GM23338 (cell line): ENCODE data around the gene CASP3. TPM values are rescaled to one million over a fixed set of nuclear protein-coding genes. Genes with fewer than 3 reads are reported as not detected.
A peak's percentile ranks its signal among the peaks of the same experiment; 100 is the strongest.
"Not testable (repeated sequence)": the region's sequence is repeated elsewhere in the genome, so short reads cannot be mapped to it uniquely, and the experiment has no call there.

Experiments used
- ATAC-seq: fragments of 200-7000 bp; cut with Tn5 transposase; 3 replicates; pipeline ENCODE4 v1.9.1; 2020
- DNase-seq: peaks from one replicate; pipeline ENCODE4 v3.0.0-alpha.2; 2015; ENCODE audit warnings: low spot score
- H2AFZ ChIP-seq: fragments of 200-600 bp; sonication (generic); 2 replicates; pipeline ENCODE4 v1.8.0; 2016; ENCODE audit warnings: antibody characterized with exemption, mild to moderate bottlenecking, moderate library complexity
- H3F3A ChIP-seq: fragments of 200-600 bp; sonication (generic); replicated peaks from 2 replicates; pipeline ENCODE4 v1.8.0; 2017; ENCODE audit warnings: antibody characterized with exemption, mixed run types, low read depth
- H3K27ac ChIP-seq: fragments of 200-600 bp; sonication (generic); 2 replicates; pipeline ENCODE4 v1.6.1; 2016; ENCODE audit warnings: low read depth
- H3K27me3 ChIP-seq: fragments of 200-600 bp; sonication (generic); 2 replicates; pipeline ENCODE4 v1.8.0; 2016; ENCODE audit warnings: mild to moderate bottlenecking, mixed run types, moderate library complexity; ENCODE audit not compliant: insufficient read depth
- H3K36me3 ChIP-seq: fragments of 200-600 bp; sonication (generic); 2 replicates; pipeline ENCODE4 v1.8.0; 2016; ENCODE audit warnings: mild to moderate bottlenecking; ENCODE audit not compliant: insufficient read depth
- H3K4me1 ChIP-seq: fragments of 200-600 bp; sonication (generic); 2 replicates; pipeline ENCODE4 v1.8.0; 2016; ENCODE audit warnings: mild to moderate bottlenecking, moderate library complexity; ENCODE audit not compliant: insufficient read depth
- H3K4me2 ChIP-seq: fragments of 200-600 bp; sonication (generic); 2 replicates; pipeline ENCODE4 v1.7.1; 2017; ENCODE audit warnings: mixed run types
- H3K4me3 ChIP-seq: fragments of 200-600 bp; sonication (generic); 2 replicates; pipeline ENCODE4 v1.6.1; 2016; ENCODE audit warnings: mixed run types
- H3K79me2 ChIP-seq: fragments of 200-600 bp; sonication (generic); replicated peaks from 2 replicates; pipeline ENCODE4 v1.8.0; 2017; ENCODE audit warnings: mild to moderate bottlenecking; ENCODE audit not compliant: insufficient read depth
- H3K9me2 ChIP-seq: fragments of 200-600 bp; sonication (generic); 2 replicates; pipeline ENCODE4 v1.8.0; 2017; ENCODE audit not compliant: insufficient read depth
- H4K20me1 ChIP-seq: fragments of 200-600 bp; sonication (generic); replicated peaks from 2 replicates; pipeline ENCODE4 v1.8.0; 2017; ENCODE audit warnings: mild to moderate bottlenecking; ENCODE audit not compliant: insufficient read depth
- H3K27ac Mint-ChIP-seq: 2 replicates; pipeline ENCODE4 v1.8.0; 2020; ENCODE audit warnings: inconsistent platforms, mild to moderate bottlenecking, moderate library complexity, mixed read lengths
- H3K27me3 Mint-ChIP-seq: 3 replicates; pipeline ENCODE4 v1.8.0; 2022; ENCODE audit warnings: low read depth, mild to moderate bottlenecking, moderate library complexity, mixed read lengths, inconsistent platforms; ENCODE audit not compliant: insufficient read depth, poor library complexity
- H3K36me3 Mint-ChIP-seq: 3 replicates; pipeline ENCODE4 v1.8.0; 2021; ENCODE audit warnings: low read depth, mild to moderate bottlenecking, inconsistent platforms, moderate library complexity, mixed read lengths
- H3K4me1 Mint-ChIP-seq: 3 replicates; pipeline ENCODE4 v1.8.0; 2020; ENCODE audit warnings: mild to moderate bottlenecking, inconsistent platforms, mixed read lengths
- H3K4me3 Mint-ChIP-seq: 3 replicates; pipeline ENCODE4 v1.8.0; 2021; ENCODE audit warnings: moderate library complexity, mild to moderate bottlenecking, inconsistent platforms, mixed read lengths
- H3K9me3 Mint-ChIP-seq: 3 replicates; pipeline ENCODE4 v1.8.0; 2020; ENCODE audit warnings: moderate library complexity, mild to moderate bottlenecking, inconsistent platforms, mixed read lengths
- CREB1 ChIP-seq: fragments of 250-450 bp; sonication (Bioruptor Pico); IDR thresholded peaks from 2 replicates; pipeline ENCODE4 v1.5.0; 2020; ENCODE audit warnings: low read depth, mild to moderate bottlenecking, moderate library complexity
- EZH2phosphoT487 ChIP-seq: fragments of 200-600 bp; sonication (generic); IDR thresholded peaks from one replicate; pipeline ENCODE4 v1.8.1; 2018; ENCODE audit warnings: antibody characterized with exemption; ENCODE audit not compliant: unreplicated experiment
- NANOG ChIP-seq: IDR thresholded peaks from 2 replicates; pipeline ENCODE4 v1.6.1; 2016; ENCODE audit warnings: antibody characterized with exemption, borderline replicate concordance
- ZNF331 ChIP-seq: fragments of 250-450 bp; sonication (Bioruptor Pico); IDR thresholded peaks from 2 replicates; pipeline ENCODE4 v1.5.0; 2020; ENCODE audit warnings: low read depth, mild to moderate bottlenecking, moderate library complexity
- polyA plus RNA-seq: library from polyadenylated mRNA; unstranded; fragments of >200 nt; fragmentation: Nextera tagmentation; extraction: Ambion mirVana; gene quantifications from 2 replicates; pipeline ENCODE4 v1.2.1, GENCODE V29; 2016
- total RNA-seq: library from RNA; depleted of rRNA; stranded (reverse); fragments of >200 nt; shearing (Covaris generic); gene quantifications from 2 replicates; pipeline ENCODE4 v1.2.3, GENCODE V29; 2014
- TF ChIP-seq, protein P1 (sequence below): fragments of 250-450 bp; sonication (Bioruptor Pico); IDR thresholded peaks from 2 replicates; pipeline ENCODE4 v1.5.0; 2020; ENCODE audit warnings: mild to moderate bottlenecking, moderate library complexity
- TF ChIP-seq, protein P2 (sequence below): IDR thresholded peaks from one replicate; pipeline ENCODE4 v1.6.1; 2018; ENCODE audit warnings: antibody characterized with exemption; ENCODE audit not compliant: unreplicated experiment

Gene CASP3
- total and polyA plus RNA-seq, 2 experiments from 2014 or later: 50.5 to 84.4 TPM

DNA sequence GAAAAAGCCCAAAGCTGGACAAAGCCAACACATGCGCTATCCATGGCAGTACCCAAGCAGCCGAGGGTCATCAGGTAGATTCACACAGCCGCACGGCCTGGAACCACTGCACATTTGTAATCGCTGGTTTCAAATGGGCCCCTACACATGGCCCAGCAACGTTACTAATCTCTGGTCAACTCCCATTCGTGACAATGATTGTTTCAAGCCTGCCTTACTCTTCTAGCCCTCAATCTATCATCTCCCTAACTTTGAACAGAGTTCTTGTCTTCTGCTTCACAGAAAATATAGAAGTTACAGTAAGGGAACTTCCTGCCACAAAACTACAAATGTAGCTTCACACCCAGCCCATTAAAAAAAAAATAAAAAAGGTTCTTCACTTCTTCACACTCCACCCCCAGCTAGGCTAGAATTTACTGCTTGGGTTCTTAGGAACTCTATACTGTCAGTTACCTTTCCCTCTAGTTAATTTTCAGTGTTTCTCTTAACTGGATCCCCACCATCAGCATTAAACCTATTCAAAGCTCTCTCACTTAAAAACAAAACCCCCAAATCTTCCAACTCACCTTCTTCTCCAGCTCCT is 24.2 kb downstream of the CASP3 start:
- Mint-ChIP-seq H3K36me3 (peaks cover 80% of the 10 kb centered on the region), H3K27ac (peak overlapping the region; percentile 96), H3K4me3 (peak overlapping the region; percentile 30; the same call in 2 of the 3 replicates), H3K9me3 (peaks cover 5% of the 10 kb centered on the region; the same call in 2 of the 3 replicates), H3K4me1 (peaks cover 39% of the 10 kb centered on the region), H3K27me3 (peaks cover 2% of the 10 kb centered on the region)
- H4K20me1 ChIP-seq: no peaks in the 10 kb centered on the region
- peak overlapping the region; percentile 32; the same call in 1 of the 2 replicates for H3K27ac ChIP-seq
- peaks cover 16% of the 10 kb centered on the region for H3K4me1 ChIP-seq
- peaks cover 9% of the 10 kb centered on the region; the same call in 1 of the 2 replicates for H3K36me3 ChIP-seq
- no peak overlapping the region for H3K4me2 ChIP-seq
- DNase-seq: no peak
- no peak overlapping the region for H2AFZ ChIP-seq
- H3F3A ChIP-seq: no peaks in the 10 kb centered on the region
- H3K27me3 ChIP-seq: no peaks in the 10 kb centered on the region
- ATAC-seq: no peak
- H3K79me2 ChIP-seq: no peaks in the 10 kb centered on the region; the same call in 1 of the 2 replicates
- H3K4me3 ChIP-seq: no peak overlapping the region
- TF ChIP-seq, protein P1, sequence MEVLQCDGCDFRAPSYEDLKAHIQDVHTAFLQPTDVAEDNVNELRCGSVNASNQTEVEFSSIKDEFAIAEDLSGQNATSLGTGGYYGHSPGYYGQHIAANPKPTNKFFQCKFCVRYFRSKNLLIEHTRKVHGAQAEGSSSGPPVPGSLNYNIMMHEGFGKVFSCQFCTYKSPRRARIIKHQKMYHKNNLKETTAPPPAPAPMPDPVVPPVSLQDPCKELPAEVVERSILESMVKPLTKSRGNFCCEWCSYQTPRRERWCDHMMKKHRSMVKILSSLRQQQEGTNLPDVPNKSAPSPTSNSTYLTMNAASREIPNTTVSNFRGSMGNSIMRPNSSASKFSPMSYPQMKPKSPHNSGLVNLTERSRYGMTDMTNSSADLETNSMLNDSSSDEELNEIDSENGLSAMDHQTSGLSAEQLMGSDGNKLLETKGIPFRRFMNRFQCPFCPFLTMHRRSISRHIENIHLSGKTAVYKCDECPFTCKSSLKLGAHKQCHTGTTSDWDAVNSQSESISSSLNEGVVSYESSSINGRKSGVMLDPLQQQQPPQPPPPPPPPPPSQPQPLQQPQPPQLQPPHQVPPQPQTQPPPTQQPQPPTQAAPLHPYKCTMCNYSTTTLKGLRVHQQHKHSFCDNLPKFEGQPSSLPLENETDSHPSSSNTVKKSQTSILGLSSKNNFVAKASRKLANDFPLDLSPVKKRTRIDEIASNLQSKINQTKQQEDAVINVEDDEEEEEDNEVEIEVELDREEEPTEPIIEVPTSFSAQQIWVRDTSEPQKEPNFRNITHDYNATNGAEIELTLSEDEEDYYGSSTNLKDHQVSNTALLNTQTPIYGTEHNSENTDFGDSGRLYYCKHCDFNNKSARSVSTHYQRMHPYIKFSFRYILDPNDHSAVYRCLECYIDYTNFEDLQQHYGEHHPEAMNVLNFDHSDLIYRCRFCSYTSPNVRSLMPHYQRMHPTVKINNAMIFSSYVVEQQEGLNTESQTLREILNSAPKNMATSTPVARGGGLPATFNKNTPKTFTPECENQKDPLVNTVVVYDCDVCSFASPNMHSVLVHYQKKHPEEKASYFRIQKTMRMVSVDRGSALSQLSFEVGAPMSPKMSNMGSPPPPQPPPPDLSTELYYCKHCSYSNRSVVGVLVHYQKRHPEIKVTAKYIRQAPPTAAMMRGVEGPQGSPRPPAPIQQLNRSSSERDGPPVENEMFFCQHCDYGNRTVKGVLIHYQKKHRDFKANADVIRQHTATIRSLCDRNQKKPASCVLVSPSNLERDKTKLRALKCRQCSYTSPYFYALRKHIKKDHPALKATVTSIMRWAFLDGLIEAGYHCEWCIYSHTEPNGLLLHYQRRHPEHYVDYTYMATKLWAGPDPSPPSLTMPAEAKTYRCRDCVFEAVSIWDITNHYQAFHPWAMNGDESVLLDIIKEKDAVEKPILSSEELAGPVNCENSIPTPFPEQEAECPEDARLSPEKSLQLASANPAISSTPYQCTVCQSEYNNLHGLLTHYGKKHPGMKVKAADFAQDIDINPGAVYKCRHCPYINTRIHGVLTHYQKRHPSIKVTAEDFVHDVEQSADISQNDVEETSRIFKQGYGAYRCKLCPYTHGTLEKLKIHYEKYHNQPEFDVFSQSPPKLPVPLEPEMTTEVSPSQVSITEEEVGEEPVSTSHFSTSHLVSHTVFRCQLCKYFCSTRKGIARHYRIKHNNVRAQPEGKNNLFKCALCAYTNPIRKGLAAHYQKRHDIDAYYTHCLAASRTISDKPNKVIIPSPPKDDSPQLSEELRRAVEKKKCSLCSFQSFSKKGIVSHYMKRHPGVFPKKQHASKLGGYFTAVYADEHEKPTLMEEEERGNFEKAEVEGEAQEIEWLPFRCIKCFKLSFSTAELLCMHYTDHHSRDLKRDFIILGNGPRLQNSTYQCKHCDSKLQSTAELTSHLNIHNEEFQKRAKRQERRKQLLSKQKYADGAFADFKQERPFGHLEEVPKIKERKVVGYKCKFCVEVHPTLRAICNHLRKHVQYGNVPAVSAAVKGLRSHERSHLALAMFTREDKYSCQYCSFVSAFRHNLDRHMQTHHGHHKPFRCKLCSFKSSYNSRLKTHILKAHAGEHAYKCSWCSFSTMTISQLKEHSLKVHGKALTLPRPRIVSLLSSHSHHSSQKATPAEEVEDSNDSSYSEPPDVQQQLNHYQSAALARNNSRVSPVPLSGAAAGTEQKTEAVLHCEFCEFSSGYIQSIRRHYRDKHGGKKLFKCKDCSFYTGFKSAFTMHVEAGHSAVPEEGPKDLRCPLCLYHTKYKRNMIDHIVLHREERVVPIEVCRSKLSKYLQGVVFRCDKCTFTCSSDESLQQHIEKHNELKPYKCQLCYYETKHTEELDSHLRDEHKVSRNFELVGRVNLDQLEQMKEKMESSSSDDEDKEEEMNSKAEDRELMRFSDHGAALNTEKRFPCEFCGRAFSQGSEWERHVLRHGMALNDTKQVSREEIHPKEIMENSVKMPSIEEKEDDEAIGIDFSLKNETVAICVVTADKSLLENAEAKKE (CRISPR knock-in tag): no peak
- no peak for TF ChIP-seq NANOG
- TF ChIP-seq, protein P2, sequence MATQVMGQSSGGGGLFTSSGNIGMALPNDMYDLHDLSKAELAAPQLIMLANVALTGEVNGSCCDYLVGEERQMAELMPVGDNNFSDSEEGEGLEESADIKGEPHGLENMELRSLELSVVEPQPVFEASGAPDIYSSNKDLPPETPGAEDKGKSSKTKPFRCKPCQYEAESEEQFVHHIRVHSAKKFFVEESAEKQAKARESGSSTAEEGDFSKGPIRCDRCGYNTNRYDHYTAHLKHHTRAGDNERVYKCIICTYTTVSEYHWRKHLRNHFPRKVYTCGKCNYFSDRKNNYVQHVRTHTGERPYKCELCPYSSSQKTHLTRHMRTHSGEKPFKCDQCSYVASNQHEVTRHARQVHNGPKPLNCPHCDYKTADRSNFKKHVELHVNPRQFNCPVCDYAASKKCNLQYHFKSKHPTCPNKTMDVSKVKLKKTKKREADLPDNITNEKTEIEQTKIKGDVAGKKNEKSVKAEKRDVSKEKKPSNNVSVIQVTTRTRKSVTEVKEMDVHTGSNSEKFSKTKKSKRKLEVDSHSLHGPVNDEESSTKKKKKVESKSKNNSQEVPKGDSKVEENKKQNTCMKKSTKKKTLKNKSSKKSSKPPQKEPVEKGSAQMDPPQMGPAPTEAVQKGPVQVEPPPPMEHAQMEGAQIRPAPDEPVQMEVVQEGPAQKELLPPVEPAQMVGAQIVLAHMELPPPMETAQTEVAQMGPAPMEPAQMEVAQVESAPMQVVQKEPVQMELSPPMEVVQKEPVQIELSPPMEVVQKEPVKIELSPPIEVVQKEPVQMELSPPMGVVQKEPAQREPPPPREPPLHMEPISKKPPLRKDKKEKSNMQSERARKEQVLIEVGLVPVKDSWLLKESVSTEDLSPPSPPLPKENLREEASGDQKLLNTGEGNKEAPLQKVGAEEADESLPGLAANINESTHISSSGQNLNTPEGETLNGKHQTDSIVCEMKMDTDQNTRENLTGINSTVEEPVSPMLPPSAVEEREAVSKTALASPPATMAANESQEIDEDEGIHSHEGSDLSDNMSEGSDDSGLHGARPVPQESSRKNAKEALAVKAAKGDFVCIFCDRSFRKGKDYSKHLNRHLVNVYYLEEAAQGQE: no peak
- TF ChIP-seq ZNF331 (CRISPR knock-in tag): no peak
- TF ChIP-seq CREB1 (CRISPR knock-in tag): no peak
- TF ChIP-seq EZH2phosphoT487: no peak
- no peaks in the 10 kb centered on the region for H3K9me2 ChIP-seq

DNA sequence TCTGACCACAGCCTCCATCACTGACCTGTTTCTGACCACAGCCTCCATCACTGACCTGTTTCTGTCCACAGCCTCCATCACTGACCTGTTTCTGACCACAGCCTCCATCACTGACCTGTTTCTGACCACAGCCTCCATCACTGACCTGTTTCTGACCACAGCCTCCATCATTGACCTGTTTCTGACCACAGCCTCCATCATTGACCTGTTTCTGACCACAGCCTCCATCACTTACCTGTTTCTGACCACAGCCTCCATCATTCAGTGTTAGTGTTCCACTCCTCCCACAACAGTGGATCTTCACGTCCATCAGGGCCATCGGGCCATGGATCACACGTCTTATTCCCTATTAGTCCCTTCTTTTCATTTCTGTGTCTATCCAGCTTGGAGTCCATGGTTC is 24.7 kb downstream of the CASP3 start:
- not testable (repeated sequence) for ATAC-seq, H4K20me1 ChIP-seq, H3K4me2 ChIP-seq, H3K27me3 ChIP-seq, H3K9me2 ChIP-seq, DNase-seq, H3K4me3 ChIP-seq, H3K27ac ChIP-seq, H3K27ac Mint-ChIP-seq, H3F3A ChIP-seq, H3K27me3 Mint-ChIP-seq, H3K79me2 ChIP-seq, H2AFZ ChIP-seq, H3K4me3 Mint-ChIP-seq, H3K36me3 ChIP-seq, H3K9me3 Mint-ChIP-seq
- peaks cover 16% of the 10 kb centered on the region for H3K4me1 ChIP-seq
- Mint-ChIP-seq H3K4me1 (peaks cover 39% of the 10 kb centered on the region), H3K36me3 (peaks cover 76% of the 10 kb centered on the region)
